CD4-positive, alpha-beta T cell treated with Interleukin-1 beta for 1 hour (primary cell): ENCODE results near the gene TRIM13.
"Not testable (repeated sequence)": the region's sequence is repeated elsewhere in the genome, so short reads cannot be mapped to it uniquely, and the experiment has no call there.

ENCODE experiments used
- DNase-seq, 2 donors: peaks; one replicate each; pipeline ENCODE4 v3.0.0-alpha.2; 2020 to 2022

The TRIM13 gene

GRCh38 chr13:49997955-49998354 is 1.1 kb downstream of the TRIM13 start:
- DNase-seq = no peak

GRCh38 chr13:49998714-49999624 is 2.1 kb downstream of the TRIM13 start:
- DNase-seq = no peak

- DNase-seq = no peak
Measured at GRCh38 chr13:50001287-50001686, 4.4 kb downstream of the TRIM13 start.

- DNase-seq = no peak
Measured at GRCh38 chr13:50006426-50007135, 9.7 kb downstream of the TRIM13 start.

GRCh38 chr13:50011461-50011860 is 14.6 kb downstream of the TRIM13 start:
- DNase-seq = no peak

GRCh38 chr13:50012396-50013169 is 15.7 kb downstream of the TRIM13 start:
- DNase-seq = no peak

GRCh38 chr13:50014386-50014785 is 17.5 kb downstream of the TRIM13 start:
- no peak for DNase-seq

- no peak for DNase-seq
Measured at GRCh38 chr13:50015258-50015657, 18.4 kb downstream of the TRIM13 start, which contains the start of gene KCNRG. Gene KCNRG (plus strand): TSS chr13:50015444. CDS start chr13:50015494, 50 bp downstream.

- no peak for DNase-seq
Measured at GRCh38 chr13:50015750-50016149, 18.9 kb downstream of the TRIM13 start.

GRCh38 chr13:50016444-50016843 is 19.6 kb downstream of the TRIM13 start:
- no peak for DNase-seq

GRCh38 chr13:50017819-50018218 is 21.0 kb downstream of the TRIM13 start:
- no peak for DNase-seq

GRCh38 chr13:50025436-50025835 is 28.6 kb downstream of the TRIM13 start:
- no peak for DNase-seq

- no peak for DNase-seq
Measured at GRCh38 chr13:50026788-50027473, 30.1 kb downstream of the TRIM13 start.

GRCh38 chr13:50030315-50030714 is 33.5 kb downstream of the TRIM13 start:
- DNase-seq = no peak

- DNase-seq = no peak
Measured at GRCh38 chr13:50033725-50034124, 36.9 kb downstream of the TRIM13 start.

GRCh38 chr13:50037788-50038187 is 40.9 kb downstream of the TRIM13 start:
- DNase-seq = no peak

- no peak for DNase-seq
Measured at GRCh38 chr13:50038266-50038665, 41.4 kb downstream of the TRIM13 start.

- DNase-seq = no peak
Measured at GRCh38 chr13:50052478-50052877, 55.6 kb downstream of the TRIM13 start.

- DNase-seq = no peak
Measured at GRCh38 chr13:50053844-50054243, 57.0 kb downstream of the TRIM13 start.

GRCh38 chr13:50055454-50055853 is 58.6 kb downstream of the TRIM13 start:
- no peak for DNase-seq

GRCh38 chr13:50060718-50061117 is 63.9 kb downstream of the TRIM13 start:
- DNase-seq = no peak

GRCh38 chr13:50062336-50062735 is 65.5 kb downstream of the TRIM13 start:
- DNase-seq = not testable (repeated sequence)

- no peak for DNase-seq
Measured at GRCh38 chr13:50065712-50066111, 68.9 kb downstream of the TRIM13 start.
